Measurements from ENCODE around the gene PRORP. TPM values are rescaled to one million over a fixed set of nuclear protein-coding genes. Genes with fewer than 3 reads are reported as not detected.

The PRORP gene
- polyA plus RNA-seq, 2 of the 4 experiments (the other 2 are of a cell fraction): 29.2 to 38.8 TPM

- no peak for TF ChIP-seq MYC (IDR thresholded peaks at IDR 0.05; ENCODE audit: borderline replicate concordance, low read length)
- no peak for TF ChIP-seq CEBPB (IDR thresholded peaks at IDR 0.05)
- no peak for TF ChIP-seq ZNF302 (CRISPR knock-in tag; IDR thresholded peaks at IDR 0.05)
- TF ChIP-seq CBX2 (IDR thresholded peaks at IDR 0.05; ENCODE audit: borderline replicate concordance, low read depth): no peak
- TF ChIP-seq JUN (IDR thresholded peaks at IDR 0.05): no peak
- TF ChIP-seq NFE2L2 (conservative IDR thresholded peaks at IDR 0.05; ENCODE audit: low read length): no peak
- no peak for TF ChIP-seq EHF (CRISPR knock-in tag; IDR thresholded peaks at IDR 0.05)
- no peak for TF ChIP-seq MAZ (IDR thresholded peaks at IDR 0.05; ENCODE audit: borderline replicate concordance, low read depth, low read length)
- no peak for TF ChIP-seq FOXS1 (CRISPR knock-in tag; IDR thresholded peaks at IDR 0.05)
- no peak for TF ChIP-seq EHMT2 (IDR thresholded peaks at IDR 0.05; ENCODE audit: low read depth)
- TF ChIP-seq KDM1A (IDR thresholded peaks at IDR 0.05; ENCODE audit: low read depth): no peak
- TF ChIP-seq EP300 (IDR thresholded peaks at IDR 0.05): no peak
- no peak for TF ChIP-seq NPAS2 (CRISPR knock-in tag; IDR thresholded peaks at IDR 0.05; ENCODE audit: borderline replicate concordance)
- TF ChIP-seq FOSL2 (IDR thresholded peaks at IDR 0.05): no peak
- TF ChIP-seq FOSL2 (CRISPR knock-in tag; IDR thresholded peaks at IDR 0.05): no peak
- ATAC-seq (no peak), FAIRE-seq (no peak), DNase-seq (ENCODE audit: low read depth in 1 of 2, low spot score in 1 of 2) (no peak)
- WGBS (ENCODE audit: missing lambda C conversion rate): 92% methylated on average over 1 of the region's 1 CpG
- Histone ChIP-seq H3K9me3 (no peaks in the 10 kb centered on the region), H3K4me3 (no peak overlapping the region), H3K4me1 (peaks cover 33% of the 10 kb centered on the region), H3K27ac (no peak overlapping the region), H3K4me2 (no peak overlapping the region)
- ChIA-PET POLR2A (no interaction called here), CTCF (no interaction called here)
Observed at GRCh38 chr14:35163384-35163783, 41.0 kb downstream of the PRORP start.

- no peak for DNase-seq (ENCODE audit: low read depth in 1 of 2, low spot score in 1 of 2)
- Histone ChIP-seq H3K4me3 (no peak overlapping the region), H3K27ac (no peak overlapping the region), H3K9me3 (no peaks in the 10 kb centered on the region), H3K4me1 (peaks cover 25% of the 10 kb centered on the region), H3K4me2 (no peak overlapping the region)
- CTCF ChIA-PET: interaction anchor here (1.1 kb wide), 1 partner anchor 241 kb away, joined by 4 read pairs; the partner anchor contains the start of gene NFKBIA
- no peak for FAIRE-seq
- ATAC-seq: no peak
- TF ChIP-seq ATOH8 (CRISPR knock-in tag; IDR thresholded peaks at IDR 0.05; ENCODE audit: low read depth) (no peak), CBX2 (IDR thresholded peaks at IDR 0.05; ENCODE audit: borderline replicate concordance, low read depth) (no peak), USF2 (IDR thresholded peaks at IDR 0.05) (no peak), REST (IDR thresholded peaks at IDR 0.05) (no peak), HMGXB4 (CRISPR knock-in tag; IDR thresholded peaks at IDR 0.05; ENCODE audit: borderline replicate concordance) (no peak), CHD4 (IDR thresholded peaks at IDR 0.05; ENCODE audit: borderline replicate concordance) (no peak), ZFP36 (IDR thresholded peaks at IDR 0.05; ENCODE audit: borderline replicate concordance, partially characterized antibody) (no peak), FOSL2 (IDR thresholded peaks at IDR 0.05) (no peak), FOSL2 (CRISPR knock-in tag; IDR thresholded peaks at IDR 0.05) (no peak), POLR2A (IDR thresholded peaks at IDR 0.05; ENCODE audit: low read length) (no peak), HOXB13 (CRISPR knock-in tag; IDR thresholded peaks at IDR 0.05; ENCODE audit: low read depth) (no peak), CTCF (IDR thresholded peaks at IDR 0.05) (no peak), TFCP2L1 (CRISPR knock-in tag; IDR thresholded peaks at IDR 0.05) (no peak), NFE2L2 (conservative IDR thresholded peaks at IDR 0.05; ENCODE audit: low read length) (no peak)
- POLR2A ChIA-PET: interaction anchor here (0.8 kb wide), 1 partner anchor 41 kb away, joined by 3 read pairs; no protein-coding TSS in a partner anchor
- 81% methylated on average over 5 of the region's 5 CpGs for WGBS (ENCODE audit: missing lambda C conversion rate)
Observed at GRCh38 chr14:35164849-35165248, 42.5 kb downstream of the PRORP start.

All from A549 (cell line).